C1 segment of cervical spinal cord (tissue), 14 donors: ENCODE measurements around the gene SMAD4.
"Not testable (repeated sequence)": the region's sequence is repeated elsewhere in the genome, so short reads cannot be mapped to it uniquely, and the experiment has no call there.

Source experiments
- DNase-seq, 14 donors: peaks; one replicate each; lab custom pipeline; 2025; lab: John Stamatoyannopoulos, UW

Gene SMAD4

GRCh38 chr18:51069885-51070284, 39.9 kb downstream of the SMAD4 start:
- no peak for DNase-seq

GRCh38 chr18:51070545-51070944, 40.5 kb downstream of the SMAD4 start:
- no peak for DNase-seq

- DNase-seq: no peak
Measured at GRCh38 chr18:51072586-51073313, 42.7 kb downstream of the SMAD4 start.

GRCh38 chr18:51074605-51075004, 44.6 kb downstream of the SMAD4 start:
- DNase-seq: no peak

GRCh38 chr18:51076503-51076902, 46.5 kb downstream of the SMAD4 start:
- DNase-seq: peak in 1 of 14 donors; percentile 2

- no peak for DNase-seq
Measured at GRCh38 chr18:51077217-51077616, 47.2 kb downstream of the SMAD4 start.

- DNase-seq: no peak
Measured at GRCh38 chr18:51078026-51078425, 48.0 kb downstream of the SMAD4 start.

GRCh38 chr18:51082571-51083267, 52.7 kb downstream of the SMAD4 start:
- DNase-seq: no peak

- no peak for DNase-seq
Measured at GRCh38 chr18:51083398-51083797, 53.4 kb downstream of the SMAD4 start.

- DNase-seq: no peak
Measured at GRCh38 chr18:51088410-51088809, 58.4 kb downstream of the SMAD4 start.

GRCh38 chr18:51089691-51090090, 59.7 kb downstream of the SMAD4 start:
- no peak for DNase-seq

- DNase-seq: no peak
Measured at GRCh38 chr18:51091270-51091669, 61.3 kb downstream of the SMAD4 start.

GRCh38 chr18:51092117-51092516, 62.1 kb downstream of the SMAD4 start:
- no peak for DNase-seq

- DNase-seq: not testable (repeated sequence)
Measured at GRCh38 chr18:51092967-51093366, 63.0 kb downstream of the SMAD4 start.

- no peak for DNase-seq
Measured at GRCh38 chr18:51097021-51097822, 67.2 kb downstream of the SMAD4 start.

- no peak for DNase-seq
Measured at GRCh38 chr18:51098082-51098481, 68.1 kb downstream of the SMAD4 start.

- no peak for DNase-seq
Measured at GRCh38 chr18:51098513-51098912, 68.5 kb downstream of the SMAD4 start.

- no peak for DNase-seq
Measured at GRCh38 chr18:51100385-51101120, 70.5 kb downstream of the SMAD4 start.

GRCh38 chr18:51107082-51107481, 77.1 kb downstream of the SMAD4 start:
- DNase-seq: no peak

GRCh38 chr18:51107598-51108305, 77.7 kb downstream of the SMAD4 start:
- DNase-seq: no peak

GRCh38 chr18:51108330-51108729, 78.3 kb downstream of the SMAD4 start:
- DNase-seq: no peak
